Measurements from ENCODE around the gene SLC8A1.

SLC8A1 gene

GRCh38 chr2:40220177-40220925, 231.5 kb downstream of the SLC8A1 start:
- DNase-seq: no peak

GRCh38 chr2:40219141-40219540, 232.7 kb downstream of the SLC8A1 start:
- DNase-seq: no peak

GRCh38 chr2:40218679-40219078, 233.2 kb downstream of the SLC8A1 start:
- peak in 2 of 3 experiments; percentile 31 to 70 for DNase-seq

GRCh38 chr2:40213619-40214018, 238.3 kb downstream of the SLC8A1 start:
- DNase-seq: no peak

GRCh38 chr2:40213071-40213470, 238.8 kb downstream of the SLC8A1 start:
- peak in 1 of 3 experiments; percentile 49 for DNase-seq

GRCh38 chr2:40210968-40211353, 240.9 kb downstream of the SLC8A1 start:
- no peak for DNase-seq

GRCh38 chr2:40210344-40210967, 241.4 kb downstream of the SLC8A1 start:
- no peak for DNase-seq

GRCh38 chr2:40209761-40210160, 242.1 kb downstream of the SLC8A1 start:
- DNase-seq: peak in 1 of 3 experiments; percentile 56

- DNase-seq: peak; percentile 66 to 92 (median 88)
Observed at GRCh38 chr2:40208463-40208862, 243.4 kb downstream of the SLC8A1 start.

GRCh38 chr2:40204268-40204667, 247.6 kb downstream of the SLC8A1 start:
- DNase-seq: no peak

- no peak for DNase-seq
Observed at GRCh38 chr2:40202798-40203400, 249.0 kb downstream of the SLC8A1 start.

GRCh38 chr2:40201425-40201824, 250.5 kb downstream of the SLC8A1 start:
- no peak for DNase-seq

GRCh38 chr2:40200366-40200915, 251.4 kb downstream of the SLC8A1 start:
- DNase-seq: no peak

GRCh38 chr2:40199771-40200170, 252.1 kb downstream of the SLC8A1 start:
- no peak for DNase-seq

GRCh38 chr2:40197121-40197520, 254.8 kb downstream of the SLC8A1 start:
- no peak for DNase-seq

GRCh38 chr2:40193670-40194026, 258.2 kb downstream of the SLC8A1 start:
- DNase-seq: no peak

- no peak for DNase-seq
Observed at GRCh38 chr2:40192864-40193669, 258.8 kb downstream of the SLC8A1 start.

GRCh38 chr2:40190457-40190856, 261.4 kb downstream of the SLC8A1 start:
- DNase-seq: no peak

- DNase-seq: no peak
Observed at GRCh38 chr2:40189881-40190280, 262.0 kb downstream of the SLC8A1 start.

- no peak for DNase-seq
Observed at GRCh38 chr2:40187054-40187453, 264.8 kb downstream of the SLC8A1 start.

- no peak for DNase-seq
Observed at GRCh38 chr2:40184551-40184950, 267.3 kb downstream of the SLC8A1 start.

- no peak for DNase-seq
Observed at GRCh38 chr2:40181855-40182254, 270.0 kb downstream of the SLC8A1 start.

GRCh38 chr2:40179801-40180200, 272.1 kb downstream of the SLC8A1 start:
- no peak for DNase-seq

Measured in NCI-H1417 (cell line).